Measurements from ENCODE around the gene ZNF462.

GRCh38 chr9:107007402-107007801 is 144.4 kb downstream of the ZNF462 start:
- TF ChIP-seq MAX (IDR thresholded peaks at IDR 0.05): no peak
- no peak for TF ChIP-seq CEBPB (IDR thresholded peaks at IDR 0.05)
- no peak for TF ChIP-seq RAD21 (IDR thresholded peaks at IDR 0.05; ENCODE audit: low read depth)
- TF ChIP-seq CREB1 (IDR thresholded peaks at IDR 0.05; ENCODE audit: low read depth): no peak
- TF ChIP-seq YY1 (IDR thresholded peaks at IDR 0.05; ENCODE audit: low read depth): no peak
- TF ChIP-seq FOXM1 (IDR thresholded peaks at IDR 0.05; ENCODE audit: borderline replicate concordance, low read depth): no peak
- no peak for TF ChIP-seq EP300 (IDR thresholded peaks at IDR 0.05; ENCODE audit: borderline replicate concordance)
- no peak for TF ChIP-seq REST (IDR thresholded peaks at IDR 0.05; ENCODE audit: low read depth)

All from Ishikawa (cell line).